Bronchial epithelial cell (primary cell): Measurements from ENCODE around the gene GSTO2. TPM values are rescaled to one million over a fixed set of nuclear protein-coding genes. Genes with fewer than 3 reads are reported as not detected.

Experiments used
- DNase-seq: peaks from one replicate; pipeline ENCODE4 v3.0.0-alpha.2; 2010; ENCODE audit warnings: low read depth
- FAIRE-seq: peaks from 2 replicates; lab custom pipeline; 2011; peaks lifted over from hg19 to GRCh38; lab: Jason Lieb, UNC
- H3K27me3 ChIP-seq: 2 replicates; pipeline ENCODE4 v1.5.1; 2011; ENCODE audit warnings: low read length; ENCODE audit not compliant: control insufficient read depth, insufficient read depth
- H3K36me3 ChIP-seq: 2 replicates; pipeline ENCODE4 v1.5.1; 2011; ENCODE audit warnings: low read length; ENCODE audit not compliant: control insufficient read depth, insufficient read depth
- H3K4me3 ChIP-seq: 2 replicates; pipeline ENCODE4 v1.5.1; 2011; ENCODE audit warnings: mild to moderate bottlenecking, low read depth, low read length, control low read depth
- total RNA-seq: library from RNA; depleted of rRNA; stranded (reverse); fragments of >200 nt; gene quantifications from 2 replicates; pipeline ENCODE4 v1.2.1, GENCODE V29; 2014
- TF ChIP-seq, protein P1 (sequence below): IDR thresholded peaks from 2 replicates; pipeline ENCODE4 v1.5.1; 2011; ENCODE audit warnings: mild to moderate bottlenecking, moderate library complexity, low read length, control low read depth, inconsistent platforms; ENCODE audit not compliant: insufficient read depth, severe bottlenecking

Gene GSTO2
- total RNA-seq, 1 donor from 2014 or later, result 24.7 TPM

DNA sequence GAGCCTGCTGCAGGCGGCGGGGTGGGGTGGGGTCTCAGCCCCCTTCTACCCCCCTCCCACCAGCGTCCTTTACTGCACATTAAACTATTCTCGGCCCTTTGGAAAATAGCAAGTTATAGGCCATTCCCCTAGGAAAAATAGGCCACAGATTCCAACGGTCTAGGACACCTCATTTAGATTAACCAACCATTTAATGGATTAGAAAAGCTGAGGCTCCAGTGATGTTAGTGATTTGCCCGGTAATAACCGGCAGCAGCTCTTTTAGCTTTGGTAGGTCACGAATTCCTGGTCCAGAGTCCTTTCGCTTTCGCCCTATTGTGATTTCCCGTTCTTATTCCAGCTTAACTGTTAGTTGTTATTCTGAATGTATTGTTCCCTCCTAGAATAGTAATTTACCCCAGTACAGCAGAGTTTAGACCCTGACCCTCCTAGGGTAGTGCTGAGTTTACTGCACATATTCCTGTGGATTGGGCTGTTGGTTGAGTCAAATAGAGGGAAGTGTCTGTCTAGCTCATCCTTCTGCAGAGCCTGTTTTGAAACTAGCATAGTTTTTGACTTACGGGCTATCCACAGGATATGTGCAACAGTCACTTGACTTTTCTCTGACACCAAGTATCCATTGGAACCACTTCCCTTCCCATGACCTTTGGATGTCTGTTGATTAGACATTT, 13.5 kb upstream of the GSTO2 start:
- TF ChIP-seq, protein P1, sequence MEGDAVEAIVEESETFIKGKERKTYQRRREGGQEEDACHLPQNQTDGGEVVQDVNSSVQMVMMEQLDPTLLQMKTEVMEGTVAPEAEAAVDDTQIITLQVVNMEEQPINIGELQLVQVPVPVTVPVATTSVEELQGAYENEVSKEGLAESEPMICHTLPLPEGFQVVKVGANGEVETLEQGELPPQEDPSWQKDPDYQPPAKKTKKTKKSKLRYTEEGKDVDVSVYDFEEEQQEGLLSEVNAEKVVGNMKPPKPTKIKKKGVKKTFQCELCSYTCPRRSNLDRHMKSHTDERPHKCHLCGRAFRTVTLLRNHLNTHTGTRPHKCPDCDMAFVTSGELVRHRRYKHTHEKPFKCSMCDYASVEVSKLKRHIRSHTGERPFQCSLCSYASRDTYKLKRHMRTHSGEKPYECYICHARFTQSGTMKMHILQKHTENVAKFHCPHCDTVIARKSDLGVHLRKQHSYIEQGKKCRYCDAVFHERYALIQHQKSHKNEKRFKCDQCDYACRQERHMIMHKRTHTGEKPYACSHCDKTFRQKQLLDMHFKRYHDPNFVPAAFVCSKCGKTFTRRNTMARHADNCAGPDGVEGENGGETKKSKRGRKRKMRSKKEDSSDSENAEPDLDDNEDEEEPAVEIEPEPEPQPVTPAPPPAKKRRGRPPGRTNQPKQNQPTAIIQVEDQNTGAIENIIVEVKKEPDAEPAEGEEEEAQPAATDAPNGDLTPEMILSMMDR, result no peak
- Histone ChIP-seq H3K4me3 (peak overlapping the region; percentile 87), H3K27me3 (no peaks in the 10 kb centered on the region), H3K36me3 (peaks cover 3% of the 10 kb centered on the region)
- DNase-seq (peak; percentile 74), FAIRE-seq (no peak)

DNA sequence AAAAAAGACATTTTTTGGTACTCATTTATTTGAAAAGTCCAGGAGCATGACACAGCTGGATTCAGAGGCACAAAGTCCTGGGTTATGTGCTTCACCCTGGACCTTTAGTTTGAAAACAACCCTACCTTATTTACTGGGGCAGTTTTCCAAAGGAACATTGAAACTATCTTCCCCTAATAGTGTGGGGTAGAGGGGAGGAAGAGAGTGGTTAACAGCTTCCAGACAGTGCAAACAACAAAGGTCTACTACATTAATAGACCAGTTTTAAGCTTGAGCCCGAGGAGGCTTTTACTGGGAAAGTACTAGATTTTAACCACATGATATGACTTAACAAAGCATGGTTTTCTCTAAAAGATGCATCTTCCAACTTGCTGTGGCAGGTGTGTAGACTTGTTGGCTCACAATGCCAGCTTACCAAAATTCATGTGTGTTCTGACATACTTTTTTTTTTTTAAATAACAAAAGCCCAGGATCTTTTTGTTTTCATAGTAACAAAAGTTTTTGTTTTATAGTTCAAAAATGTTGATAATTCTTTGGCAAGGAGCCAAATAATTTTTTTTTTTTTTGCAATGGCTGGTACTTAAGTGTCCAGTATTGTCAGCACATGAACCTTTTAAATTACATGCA, 12.5 kb upstream of the GSTO2 start:
- DNase-seq (peak; percentile 27), FAIRE-seq (no peak)
- H3K4me3 ChIP-seq, result no peak overlapping the region
- peaks cover 5% of the 10 kb centered on the region for H3K36me3 ChIP-seq
- H3K27me3 ChIP-seq, result no peaks in the 10 kb centered on the region
- TF ChIP-seq, protein P1, result no peak

DNA sequence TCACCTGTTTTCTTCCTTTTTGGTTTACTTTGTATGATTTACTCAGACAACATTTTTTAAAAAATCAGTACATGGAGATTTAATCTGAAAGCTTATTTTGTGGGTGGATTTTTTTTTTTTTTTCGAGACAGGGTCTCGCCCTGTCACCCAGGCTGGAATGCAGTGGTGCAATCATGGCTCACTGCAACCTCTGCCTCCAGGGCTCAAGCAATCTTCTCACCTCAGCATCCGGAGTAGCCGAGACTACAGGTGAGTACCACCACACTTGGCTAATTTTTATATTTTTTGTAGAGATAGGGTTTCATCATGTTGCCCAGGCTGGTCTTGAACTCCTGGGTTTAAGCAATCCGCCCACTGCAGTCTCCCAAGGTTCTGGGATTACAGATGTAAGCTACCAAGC, 11.7 kb upstream of the GSTO2 start:
- no peak for FAIRE-seq
- Histone ChIP-seq H3K4me3 (no peak overlapping the region), H3K36me3 (peaks cover 11% of the 10 kb centered on the region), H3K27me3 (no peaks in the 10 kb centered on the region)
- peak; percentile 38 for DNase-seq
- TF ChIP-seq, protein P1, result no peak

DNA sequence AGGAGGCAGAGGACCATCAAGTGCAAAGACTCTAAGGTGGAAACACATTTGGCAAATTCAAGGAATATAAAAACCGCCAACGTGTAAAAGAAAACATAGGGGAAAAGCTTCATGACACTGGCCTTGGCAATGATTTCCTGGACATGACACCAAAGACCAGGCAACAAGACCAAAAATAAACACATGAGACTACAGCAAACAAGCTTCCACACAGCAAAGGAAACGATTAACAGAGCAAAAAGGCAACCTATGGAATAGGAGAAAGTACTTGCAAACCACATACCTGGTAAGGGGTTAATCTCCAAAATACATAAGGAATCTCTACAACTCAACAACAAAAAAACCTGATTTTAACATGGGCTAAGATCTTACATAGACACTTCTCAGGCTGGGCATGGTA, 10.8 kb upstream of the GSTO2 start:
- TF ChIP-seq, protein P1, result no peak
- DNase-seq, result no peak
- H3K4me3 ChIP-seq, result no peak overlapping the region
- FAIRE-seq, result no peak
- peaks cover 13% of the 10 kb centered on the region for H3K36me3 ChIP-seq
- H3K27me3 ChIP-seq, result no peaks in the 10 kb centered on the region

DNA sequence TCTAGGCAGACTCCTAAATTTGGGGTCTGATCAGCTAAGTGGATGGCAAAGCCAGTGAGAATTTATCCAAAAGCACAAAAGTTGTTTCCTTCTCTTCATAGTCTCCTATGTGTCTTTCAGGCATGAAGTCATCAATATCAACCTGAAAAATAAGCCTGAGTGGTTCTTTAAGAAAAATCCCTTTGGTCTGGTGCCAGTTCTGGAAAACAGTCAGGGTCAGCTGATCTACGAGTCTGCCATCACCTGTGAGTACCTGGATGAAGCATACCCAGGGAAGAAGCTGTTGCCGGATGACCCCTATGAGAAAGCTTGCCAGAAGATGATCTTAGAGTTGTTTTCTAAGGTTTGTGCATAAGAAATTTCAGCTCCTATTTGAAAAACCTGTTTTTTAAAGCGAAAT, 9.5 kb upstream of the GSTO2 start:
- FAIRE-seq, result no peak
- peak; percentile 87 for DNase-seq
- TF ChIP-seq, protein P1, result no peak
- Histone ChIP-seq H3K4me3 (no peak overlapping the region), H3K27me3 (no peaks in the 10 kb centered on the region), H3K36me3 (peaks cover 13% of the 10 kb centered on the region)
